NCI-H146 treated with DMSO at 0.1 percent for 48 hours (cell line): Measurements from ENCODE around the gene ANO10.
"Not testable (repeated sequence)": the region's sequence is repeated elsewhere in the genome, so short reads cannot be mapped to it uniquely, and the experiment has no call there.

ENCODE experiments used
- DNase-seq: peaks from one replicate; lab custom pipeline; 2025; ENCODE audit not compliant: unreplicated experiment; lab: John Stamatoyannopoulos, UW

ANO10 gene, protein sequence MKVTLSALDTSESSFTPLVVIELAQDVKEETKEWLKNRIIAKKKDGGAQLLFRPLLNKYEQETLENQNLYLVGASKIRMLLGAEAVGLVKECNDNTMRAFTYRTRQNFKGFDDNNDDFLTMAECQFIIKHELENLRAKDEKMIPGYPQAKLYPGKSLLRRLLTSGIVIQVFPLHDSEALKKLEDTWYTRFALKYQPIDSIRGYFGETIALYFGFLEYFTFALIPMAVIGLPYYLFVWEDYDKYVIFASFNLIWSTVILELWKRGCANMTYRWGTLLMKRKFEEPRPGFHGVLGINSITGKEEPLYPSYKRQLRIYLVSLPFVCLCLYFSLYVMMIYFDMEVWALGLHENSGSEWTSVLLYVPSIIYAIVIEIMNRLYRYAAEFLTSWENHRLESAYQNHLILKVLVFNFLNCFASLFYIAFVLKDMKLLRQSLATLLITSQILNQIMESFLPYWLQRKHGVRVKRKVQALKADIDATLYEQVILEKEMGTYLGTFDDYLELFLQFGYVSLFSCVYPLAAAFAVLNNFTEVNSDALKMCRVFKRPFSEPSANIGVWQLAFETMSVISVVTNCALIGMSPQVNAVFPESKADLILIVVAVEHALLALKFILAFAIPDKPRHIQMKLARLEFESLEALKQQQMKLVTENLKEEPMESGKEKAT

DNA sequence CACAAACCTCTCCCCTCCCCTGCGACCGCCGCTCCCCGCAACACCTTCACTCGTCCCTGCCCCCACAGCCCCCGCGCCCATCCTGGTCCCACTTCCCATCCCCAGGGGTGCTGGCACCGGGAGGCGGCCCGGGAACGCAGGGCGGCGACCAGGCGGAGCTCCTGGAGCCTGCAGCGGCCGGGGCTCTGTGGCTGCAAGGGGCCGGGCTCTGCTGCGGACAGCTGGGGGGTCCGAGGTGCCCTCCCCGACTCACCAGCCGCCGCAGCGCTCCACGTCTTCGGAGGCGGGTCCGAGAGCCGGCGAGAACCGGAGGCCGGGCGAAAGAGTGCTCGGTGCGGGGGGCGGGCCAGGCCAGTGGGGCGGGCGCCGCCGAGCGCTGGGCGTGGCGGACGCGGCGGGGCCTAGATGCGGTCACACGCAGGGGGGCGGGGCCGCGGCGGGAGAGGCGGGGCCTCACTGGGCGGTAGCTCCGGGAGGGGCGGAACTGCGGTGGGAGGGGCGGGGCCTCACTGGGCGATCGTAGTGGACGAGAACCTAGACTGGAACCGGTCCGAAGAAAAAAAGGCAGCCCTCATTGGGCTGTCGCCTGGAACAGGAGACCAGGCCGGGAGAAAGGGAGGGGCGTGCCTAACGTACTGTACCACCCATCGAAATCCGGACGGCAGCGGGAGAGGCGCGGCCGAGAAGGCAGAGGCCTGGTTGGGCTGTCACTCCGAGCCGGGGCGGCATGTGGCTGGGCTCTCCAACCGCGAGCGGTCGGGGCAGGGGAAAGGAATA is at the start of gene ANO10:
TSS of gene ANO10 (minus strand) at position 356 of the 777 bp plus-strand sequence. CDS start 16,159 bp downstream, outside the sequence.
- peak; percentile 86 for DNase-seq

DNA sequence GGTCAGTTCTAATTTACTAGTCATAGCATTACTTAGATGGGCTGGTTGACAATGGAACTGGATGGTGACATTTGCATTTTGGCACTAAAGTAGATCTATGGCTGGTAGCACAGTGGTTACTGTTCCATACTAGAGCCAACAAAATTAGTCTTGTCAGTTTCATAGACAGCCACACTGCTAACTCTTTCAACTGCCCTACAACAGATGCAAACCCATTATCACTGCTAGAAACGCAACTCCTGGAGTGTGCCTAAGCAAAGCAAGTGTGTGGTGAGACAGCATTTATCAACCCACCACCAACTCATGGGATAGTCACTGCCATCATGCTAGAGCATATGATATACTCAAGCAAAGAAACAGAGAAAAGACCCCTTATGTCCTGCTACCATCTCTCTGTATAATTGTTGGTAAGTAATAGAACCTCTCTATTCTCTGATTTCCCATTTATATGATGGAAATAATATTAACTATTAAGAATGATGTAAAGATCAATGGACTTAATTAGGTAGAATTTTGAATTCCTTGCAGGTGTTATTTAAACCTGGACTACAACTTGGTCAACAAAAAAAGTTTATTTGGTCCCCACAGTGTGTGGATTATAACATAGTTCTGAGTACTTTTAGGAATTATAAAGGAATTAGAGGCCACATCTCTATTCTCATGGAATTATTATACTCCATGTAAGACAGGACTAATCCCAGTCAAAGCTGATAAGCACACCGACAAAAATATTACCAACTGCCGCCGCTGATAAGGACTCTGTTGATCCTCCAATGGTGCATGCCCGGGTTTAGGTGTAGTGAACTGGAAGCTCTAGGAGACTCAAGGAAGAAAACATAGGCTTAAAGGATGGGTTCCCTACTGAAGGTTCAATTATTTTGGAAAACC is 49.1 kb upstream of the ANO10 start:
- DNase-seq: no peak

DNA sequence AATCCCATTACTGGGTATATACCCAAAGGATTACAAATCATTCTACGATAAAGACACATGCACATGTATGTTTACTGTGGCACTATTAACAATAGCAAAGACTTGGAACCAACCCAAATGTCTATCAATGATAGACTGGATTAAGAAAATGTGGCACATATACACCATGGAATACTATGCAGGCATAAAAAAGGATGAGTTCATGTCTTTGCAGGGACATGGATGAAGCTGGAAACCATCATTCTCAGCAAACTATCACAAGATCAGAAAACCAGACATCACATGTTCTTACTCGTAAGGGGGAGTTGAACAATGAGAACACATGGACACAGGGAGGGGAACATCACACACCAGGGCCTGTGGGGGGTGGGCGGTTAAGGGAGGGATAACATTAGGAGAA is 43.2 kb upstream of the ANO10 start:
- DNase-seq: not testable (repeated sequence)

DNA sequence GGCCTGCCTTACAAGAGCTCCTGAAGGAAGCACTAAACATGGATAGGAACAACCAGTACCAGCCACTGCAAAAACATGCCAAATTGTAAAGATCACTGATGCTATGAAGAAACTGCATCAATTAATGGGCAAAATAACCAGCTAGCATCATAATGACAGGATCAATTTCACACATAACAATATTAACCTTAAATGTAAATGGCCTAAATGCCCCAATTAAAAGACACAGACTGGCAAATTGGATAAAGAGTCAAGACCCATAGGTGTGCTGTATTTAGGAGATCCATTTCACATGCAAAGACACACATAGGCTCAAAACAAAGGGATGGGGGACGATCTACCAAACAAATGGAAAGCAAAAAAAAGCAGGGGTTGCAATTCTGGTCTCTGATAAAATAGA is 39.6 kb upstream of the ANO10 start:
- DNase-seq: not testable (repeated sequence)

DNA sequence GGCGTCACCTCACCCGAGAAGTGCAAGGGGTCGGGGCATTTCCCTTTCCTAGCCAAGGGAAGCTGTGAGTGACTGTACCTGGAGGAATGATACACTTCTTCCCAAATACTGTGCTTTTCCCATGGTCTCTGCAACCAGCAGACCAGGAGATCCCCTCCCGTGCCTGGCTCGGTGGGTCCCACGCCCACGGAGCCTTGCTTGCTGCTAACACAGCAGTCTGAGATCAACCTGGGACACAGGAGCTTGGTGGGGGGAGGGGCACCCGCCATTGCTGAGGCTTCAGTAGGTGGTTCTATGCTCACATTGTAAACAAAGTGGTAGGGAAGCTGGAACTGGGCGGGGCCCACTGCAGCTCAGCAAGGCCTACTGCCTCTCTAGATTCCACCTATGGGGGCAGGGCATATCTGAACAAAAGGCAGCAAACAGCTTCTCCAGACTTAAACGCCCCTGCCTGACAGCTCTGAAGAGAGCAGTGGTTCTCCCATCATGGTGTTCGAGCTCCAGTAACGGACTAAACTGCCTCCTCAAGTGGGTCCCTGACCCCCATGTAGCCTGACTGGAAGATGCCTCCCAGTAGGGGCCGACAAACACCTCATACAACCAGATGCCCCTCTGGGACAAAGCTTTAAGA is 37.6 kb upstream of the ANO10 start:
- no peak for DNase-seq

DNA sequence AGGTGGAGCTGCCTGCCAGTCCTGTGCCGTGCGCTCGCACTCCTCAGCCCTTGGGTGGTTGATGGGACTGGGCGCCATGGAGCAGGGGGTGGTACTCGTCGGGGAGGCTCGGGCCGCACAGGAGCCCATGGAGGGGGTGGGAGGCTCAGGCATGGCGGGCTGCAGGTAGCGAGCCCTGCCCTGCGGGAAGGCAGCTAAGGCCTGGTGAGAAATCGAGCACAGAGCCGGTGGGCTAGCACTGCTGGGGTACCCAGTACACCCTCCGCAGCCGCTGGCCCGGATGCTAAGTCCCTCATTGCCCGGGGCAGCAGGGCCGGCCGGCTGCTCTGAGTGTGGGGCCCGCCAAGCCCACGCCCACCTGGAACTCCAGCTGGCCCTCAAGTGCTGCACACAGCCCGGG is 34.6 kb upstream of the ANO10 start:
- DNase-seq: not testable (repeated sequence)

DNA sequence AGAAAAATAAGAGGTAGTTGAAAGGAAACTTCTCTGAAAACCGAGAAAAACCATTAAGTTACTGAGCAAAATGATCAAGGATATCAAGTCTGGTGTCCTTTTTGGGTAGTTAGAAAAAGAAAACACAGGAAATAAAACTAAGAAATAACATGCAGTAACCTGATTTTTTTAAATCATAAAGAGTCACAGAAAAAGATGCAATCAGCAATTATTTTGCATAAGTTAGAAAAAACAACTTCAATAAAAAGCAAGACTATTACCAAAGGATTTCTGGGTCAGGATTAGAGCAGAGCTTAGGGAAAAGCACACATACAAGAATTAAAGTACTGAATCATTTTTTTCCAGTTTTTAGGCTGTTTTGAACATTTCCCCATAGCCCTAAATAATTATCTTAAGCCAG is 28.5 kb upstream of the ANO10 start:
- no peak for DNase-seq

DNA sequence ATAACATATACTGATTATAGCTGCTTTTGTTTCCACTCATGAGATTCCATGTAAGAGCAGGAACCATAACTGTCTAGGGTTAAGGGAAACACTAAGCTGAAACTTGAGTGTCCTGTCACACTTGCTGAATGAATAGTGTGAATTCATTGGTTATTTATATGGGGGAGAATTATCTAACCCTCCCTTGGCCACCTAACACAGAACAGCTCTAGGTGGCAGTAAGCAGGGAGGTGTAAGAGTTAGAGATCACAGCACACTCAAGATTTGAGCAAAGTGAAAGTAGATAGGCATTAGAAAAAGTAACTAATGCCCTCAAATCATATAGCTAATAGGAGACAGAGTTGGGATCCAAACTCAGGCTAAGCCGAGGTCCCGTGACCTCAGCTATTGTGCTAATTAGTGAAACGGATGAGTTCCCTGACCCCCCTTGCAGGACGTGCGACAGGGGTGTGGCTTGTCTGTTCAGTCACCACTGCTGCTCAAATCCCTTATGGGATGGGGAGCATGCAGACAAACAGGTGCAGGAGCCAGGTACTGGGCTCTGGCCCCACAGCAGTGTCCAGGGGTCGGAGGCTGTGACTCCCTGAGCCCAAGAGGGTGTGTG is 27.7 kb upstream of the ANO10 start:
- no peak for DNase-seq

DNA sequence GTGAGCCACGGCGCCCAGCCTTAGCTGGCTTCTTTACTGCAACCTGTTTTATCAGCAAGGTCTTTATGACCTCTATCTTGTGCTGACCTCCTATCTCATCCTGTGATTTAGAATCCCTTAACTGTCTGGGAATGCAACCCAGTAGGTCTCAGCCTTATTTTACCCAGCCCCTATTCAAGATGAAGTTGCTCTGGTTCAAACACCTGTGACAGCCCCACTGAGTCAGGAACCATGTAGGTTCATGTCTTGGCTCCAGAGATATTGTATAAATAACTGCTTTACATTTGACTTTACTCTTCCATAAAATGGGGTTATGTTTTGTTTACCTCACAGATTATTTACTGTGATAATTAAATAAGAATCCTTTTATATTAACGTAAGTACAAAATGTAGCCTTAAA is 27.1 kb upstream of the ANO10 start:
- DNase-seq: no peak

DNA sequence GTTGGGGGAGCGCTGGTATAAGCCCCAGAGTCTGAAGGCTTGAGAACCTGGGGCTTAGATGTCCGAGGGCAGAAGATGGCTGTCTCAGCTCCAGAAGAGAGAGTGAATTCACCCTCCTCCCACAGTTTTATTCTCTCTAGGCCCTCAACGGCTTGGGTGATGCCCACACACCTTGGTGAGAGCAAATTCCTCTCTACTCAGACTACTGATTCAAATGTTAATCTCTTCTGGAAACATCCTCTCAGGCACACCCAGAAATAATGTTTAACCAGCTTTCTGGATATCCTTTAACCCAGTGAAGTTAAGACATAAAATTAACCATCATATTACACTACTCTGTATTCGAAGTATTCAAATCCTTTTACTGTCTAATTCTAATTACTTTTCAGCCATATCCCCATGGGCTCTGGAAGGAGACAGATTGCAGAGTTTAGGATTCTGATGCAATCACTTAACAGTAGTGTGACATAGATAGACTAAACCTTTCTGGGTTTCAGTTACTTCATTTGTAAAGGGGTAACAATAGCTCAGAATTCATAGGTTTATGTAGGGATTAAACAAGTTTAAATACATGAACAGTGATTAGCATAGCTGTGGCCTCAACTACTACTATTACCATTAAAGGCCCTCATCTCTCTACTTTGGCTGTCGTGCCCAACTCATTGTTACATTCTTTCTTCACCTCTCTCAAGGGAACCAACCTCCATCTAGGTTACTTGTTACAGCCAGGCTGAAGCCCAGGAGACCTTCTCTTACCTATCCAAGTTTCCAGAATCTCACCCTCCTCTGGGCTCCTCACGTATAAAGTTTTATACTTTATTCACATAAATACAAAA is 25.7 kb upstream of the ANO10 start:
- no peak for DNase-seq

DNA sequence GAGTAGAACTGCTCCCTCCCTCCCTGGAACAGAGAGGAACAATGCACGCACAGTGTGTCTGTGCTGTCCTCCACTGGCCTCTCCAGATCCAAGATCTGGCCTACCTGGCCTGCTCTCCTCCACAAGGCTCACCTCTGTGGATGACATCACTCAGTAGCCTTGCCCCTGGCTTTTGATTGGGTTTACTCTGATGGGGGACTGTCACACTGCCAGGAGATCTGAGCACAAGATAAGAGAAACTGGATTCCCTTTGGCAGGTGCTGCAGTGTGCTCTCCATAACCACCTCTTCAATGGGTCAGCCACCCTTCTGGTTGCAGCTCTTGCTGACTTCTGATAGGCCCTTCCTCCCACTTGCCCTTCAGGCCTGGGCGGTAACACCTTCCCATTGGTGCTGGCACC is 22.6 kb upstream of the ANO10 start:
- no peak for DNase-seq

DNA sequence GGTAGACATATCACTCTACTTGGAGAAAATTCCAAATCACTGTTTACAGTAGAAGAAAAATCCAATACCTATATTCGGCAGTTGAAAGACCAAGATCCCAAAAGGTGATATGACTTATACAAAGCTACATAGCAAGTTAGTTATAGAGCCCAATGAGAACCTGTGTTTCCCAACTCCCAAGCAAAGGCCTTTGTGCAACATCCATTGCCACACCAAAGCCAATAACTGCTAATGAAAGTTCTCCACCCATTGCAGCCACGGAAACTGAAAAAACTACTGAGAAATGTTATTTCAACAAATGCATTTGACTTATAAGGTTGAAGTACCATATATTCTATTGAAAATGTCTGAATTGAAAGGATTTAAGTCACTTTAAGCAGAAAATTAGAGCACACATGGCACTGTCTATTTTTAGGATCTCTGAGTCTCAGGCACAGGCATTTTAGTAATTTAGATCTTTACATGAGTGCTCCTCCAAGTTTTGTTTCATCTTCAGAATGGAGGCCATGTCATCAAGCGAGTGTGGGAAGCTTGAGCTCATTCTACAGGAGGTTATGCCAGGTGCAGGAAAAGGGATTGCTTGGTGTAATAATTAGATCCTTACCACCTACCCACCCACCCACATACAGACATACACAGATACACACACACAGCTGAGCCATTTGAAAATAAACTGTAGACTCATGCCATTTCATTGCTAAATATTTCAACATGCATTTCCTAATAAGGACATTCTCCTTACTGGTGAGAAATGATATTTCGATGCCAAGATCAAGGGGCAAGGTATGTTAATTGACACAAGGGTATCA is 19.7 kb upstream of the ANO10 start:
- DNase-seq: no peak

DNA sequence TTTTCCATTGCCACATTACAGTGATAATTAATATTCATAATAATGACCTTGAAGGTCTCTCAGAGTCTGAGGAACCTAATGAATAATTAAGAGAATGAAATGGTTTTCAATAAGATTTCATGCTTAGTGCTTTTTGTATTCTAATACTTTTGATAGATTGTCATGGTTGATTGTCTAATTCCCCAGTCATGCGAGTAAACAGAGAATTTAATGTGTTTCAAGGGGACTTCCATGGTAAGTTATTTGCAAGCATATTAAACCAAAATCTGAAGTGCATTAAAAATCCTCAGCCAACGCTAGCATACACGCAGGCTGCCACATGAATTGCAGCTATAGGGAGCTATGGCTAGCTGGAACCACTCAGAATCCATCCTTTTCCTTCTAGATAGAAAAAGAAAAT is 18.9 kb upstream of the ANO10 start:
- DNase-seq: no peak

DNA sequence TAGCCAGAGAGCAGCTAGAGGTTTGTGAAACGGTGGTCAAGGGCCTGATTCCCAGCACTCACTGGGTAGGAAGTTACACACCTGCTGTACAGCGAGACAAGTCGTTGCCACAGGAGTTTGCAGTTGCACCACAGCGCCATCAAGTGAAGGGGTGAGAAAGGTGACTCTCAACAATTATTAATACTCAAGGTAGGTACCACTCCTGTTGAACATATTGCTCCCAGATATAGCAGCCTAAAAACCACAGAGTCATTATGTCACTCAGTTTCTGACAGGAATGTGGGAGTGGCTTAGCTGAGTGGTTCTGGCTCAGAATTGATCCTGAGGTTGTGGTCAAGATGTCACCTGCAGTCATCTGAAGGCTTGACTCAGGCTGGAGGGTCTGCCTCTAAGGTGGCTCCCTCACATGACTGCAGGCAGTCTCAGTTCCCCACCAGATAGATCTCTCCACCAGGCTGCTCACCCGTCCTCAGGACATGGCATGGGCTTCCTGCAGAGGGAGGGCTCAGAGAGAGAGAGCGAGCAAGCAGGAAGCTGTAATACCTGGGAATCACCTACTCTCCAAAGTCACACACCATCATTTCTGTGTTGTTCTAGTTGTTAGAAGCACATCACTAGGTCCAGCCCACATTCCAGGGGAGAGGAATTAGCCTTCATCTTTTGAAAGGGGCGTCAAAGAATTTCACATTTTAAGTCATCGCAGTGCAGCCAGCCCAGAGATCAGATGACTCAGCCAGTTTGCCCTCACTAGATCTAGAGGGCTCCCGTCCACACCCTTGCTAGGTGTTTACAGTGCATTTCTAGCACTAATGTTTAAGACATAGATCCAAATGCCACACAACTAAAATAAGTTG is 17.0 kb upstream of the ANO10 start:
- no peak for DNase-seq

DNA sequence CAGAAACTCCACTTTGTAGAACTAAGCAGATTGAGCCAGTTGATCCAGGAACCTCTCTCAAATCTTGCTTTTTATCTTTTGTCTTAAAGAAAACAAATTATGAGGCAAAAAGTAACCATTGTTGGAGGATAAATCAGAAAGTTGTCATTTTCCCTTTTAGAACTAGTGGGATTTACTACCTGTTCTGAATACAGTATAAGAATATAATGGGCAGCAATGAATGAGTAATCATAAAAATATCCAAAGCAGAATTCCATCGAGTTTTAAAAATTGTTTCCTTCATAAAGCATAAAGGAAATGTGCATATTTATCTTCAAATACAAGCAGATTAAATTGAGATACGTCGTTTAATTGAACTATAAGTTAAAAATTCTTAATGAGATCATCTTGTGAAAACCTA is 15.9 kb upstream of the ANO10 start:
- no peak for DNase-seq

DNA sequence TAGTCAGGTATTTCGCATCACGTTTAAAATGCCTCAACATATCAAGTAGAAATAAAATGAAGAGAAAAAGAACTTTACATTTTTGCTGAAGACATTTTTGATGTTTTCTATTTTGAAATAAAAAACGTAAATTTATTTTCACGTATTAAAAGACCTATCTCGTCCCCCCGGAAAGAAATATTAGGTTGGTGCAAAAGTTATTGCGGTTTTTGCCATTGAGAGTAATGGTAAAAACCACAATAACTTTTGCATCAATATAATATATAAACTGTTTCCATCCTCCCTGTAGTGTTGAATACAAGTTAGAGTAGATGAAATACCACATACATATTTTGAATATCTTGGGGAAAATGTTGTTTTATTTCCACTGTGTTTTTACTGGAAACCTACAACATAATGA is 11.2 kb upstream of the ANO10 start:
- DNase-seq: no peak

DNA sequence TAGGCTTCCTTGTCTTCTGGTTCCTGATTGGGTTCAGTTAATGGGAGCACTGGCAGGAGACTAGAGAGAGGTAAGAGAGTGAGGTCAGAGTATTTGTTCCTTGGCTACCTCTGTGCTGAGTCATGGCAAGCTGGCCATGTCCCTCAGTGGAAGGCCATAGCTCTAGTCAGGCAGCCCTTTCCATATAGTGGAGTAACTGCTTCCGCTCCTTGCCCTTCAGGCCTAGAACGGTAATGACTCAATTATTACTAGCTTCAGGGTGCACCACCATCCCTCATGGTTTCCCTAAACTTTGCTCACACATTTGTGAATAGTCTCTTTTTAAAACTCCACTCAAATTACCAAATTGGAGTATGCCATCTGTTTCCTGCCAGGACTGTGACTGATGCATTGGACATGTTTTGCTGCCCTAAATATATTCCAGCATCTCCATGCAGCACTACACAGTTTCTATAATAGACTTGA is 10.5 kb upstream of the ANO10 start:
- no peak for DNase-seq
